ENCODE data around the gene RGP1.

RGP1 gene

DNA sequence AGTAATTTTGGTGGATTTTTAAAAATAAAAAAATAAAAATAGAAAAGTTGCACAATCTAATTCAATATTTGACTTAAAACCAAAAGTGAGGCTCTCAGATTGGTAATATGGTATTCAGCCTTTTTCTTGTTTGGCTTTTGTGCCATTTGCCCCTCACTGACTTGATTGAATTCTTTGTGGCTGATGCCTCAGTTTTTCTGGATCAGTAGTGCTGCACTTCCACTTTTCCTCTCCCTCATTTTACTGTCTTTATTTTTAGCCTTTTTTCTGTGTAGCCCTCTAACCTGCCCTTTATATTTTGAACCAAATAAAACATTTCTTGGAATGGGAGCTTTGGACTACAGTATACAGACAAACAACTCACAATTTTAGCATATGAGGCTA, 8.8 kb downstream of the RGP1 start:
- H3K4me3 ChIP-seq (ENCODE audit: low read depth, low read length): no peak overlapping the region
- TF ChIP-seq, protein P1, sequence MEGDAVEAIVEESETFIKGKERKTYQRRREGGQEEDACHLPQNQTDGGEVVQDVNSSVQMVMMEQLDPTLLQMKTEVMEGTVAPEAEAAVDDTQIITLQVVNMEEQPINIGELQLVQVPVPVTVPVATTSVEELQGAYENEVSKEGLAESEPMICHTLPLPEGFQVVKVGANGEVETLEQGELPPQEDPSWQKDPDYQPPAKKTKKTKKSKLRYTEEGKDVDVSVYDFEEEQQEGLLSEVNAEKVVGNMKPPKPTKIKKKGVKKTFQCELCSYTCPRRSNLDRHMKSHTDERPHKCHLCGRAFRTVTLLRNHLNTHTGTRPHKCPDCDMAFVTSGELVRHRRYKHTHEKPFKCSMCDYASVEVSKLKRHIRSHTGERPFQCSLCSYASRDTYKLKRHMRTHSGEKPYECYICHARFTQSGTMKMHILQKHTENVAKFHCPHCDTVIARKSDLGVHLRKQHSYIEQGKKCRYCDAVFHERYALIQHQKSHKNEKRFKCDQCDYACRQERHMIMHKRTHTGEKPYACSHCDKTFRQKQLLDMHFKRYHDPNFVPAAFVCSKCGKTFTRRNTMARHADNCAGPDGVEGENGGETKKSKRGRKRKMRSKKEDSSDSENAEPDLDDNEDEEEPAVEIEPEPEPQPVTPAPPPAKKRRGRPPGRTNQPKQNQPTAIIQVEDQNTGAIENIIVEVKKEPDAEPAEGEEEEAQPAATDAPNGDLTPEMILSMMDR (IDR thresholded peaks at IDR 0.05; ENCODE audit: control insufficient read depth, extremely low read depth, insufficient read depth): no peak
- DNase-seq (ENCODE audit: low read depth): no peak

DNA sequence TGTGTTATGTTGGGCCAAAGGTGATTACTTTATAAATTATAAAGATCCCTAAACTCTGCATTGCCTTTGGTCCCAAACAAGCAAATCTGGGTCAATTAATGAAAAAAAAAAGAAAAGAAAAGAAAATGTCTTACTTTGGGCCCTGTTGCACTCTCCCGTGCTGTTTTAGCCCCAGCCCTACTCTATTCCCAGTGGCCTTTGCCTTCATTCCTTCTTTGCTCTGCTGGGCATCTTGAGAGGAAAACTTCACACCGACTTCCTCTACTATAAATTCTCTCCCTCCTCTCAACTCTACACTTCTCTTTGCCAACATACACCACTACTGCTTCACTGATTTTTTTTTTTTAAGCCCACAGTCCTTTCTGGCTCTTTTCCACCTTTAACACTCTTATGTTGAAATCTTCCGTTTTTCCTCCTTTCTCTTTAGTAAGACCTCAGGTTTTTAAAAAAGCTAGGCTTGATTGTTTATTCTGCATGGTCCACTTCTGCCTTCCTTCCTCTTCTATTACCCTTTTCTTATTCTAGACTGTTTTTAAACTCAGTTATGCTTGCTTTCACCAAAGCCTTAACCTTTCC, 9.5 kb downstream of the RGP1 start:
- no peak overlapping the region for H3K4me3 ChIP-seq (ENCODE audit: low read depth, low read length)
- no peak for DNase-seq (ENCODE audit: low read depth)
- TF ChIP-seq, protein P1 (IDR thresholded peaks at IDR 0.05; ENCODE audit: control insufficient read depth, extremely low read depth, insufficient read depth): no peak

DNA sequence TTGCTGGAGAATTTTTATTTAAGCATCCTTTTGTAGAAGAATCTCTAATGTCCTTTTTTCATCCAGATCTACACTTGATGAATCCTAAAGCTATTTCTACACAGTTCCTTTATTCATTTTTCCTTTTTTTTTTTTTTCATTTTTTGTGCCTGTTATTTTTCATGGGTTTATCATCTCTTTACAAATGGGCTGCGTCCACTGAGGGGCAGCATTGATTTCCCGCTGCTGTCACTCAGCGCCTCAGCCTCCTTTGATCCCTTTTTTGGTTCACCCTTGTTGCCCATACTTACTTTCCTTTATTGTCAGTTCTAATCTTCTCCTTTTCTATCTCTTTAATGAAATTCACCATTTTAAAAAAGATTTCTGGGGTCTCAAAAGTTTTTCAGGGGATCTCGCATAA, 10.7 kb downstream of the RGP1 start:
- TF ChIP-seq, protein P1 (IDR thresholded peaks at IDR 0.05; ENCODE audit: control insufficient read depth, extremely low read depth, insufficient read depth): no peak
- H3K4me3 ChIP-seq (ENCODE audit: low read depth, low read length): no peak overlapping the region
- no peak for DNase-seq (ENCODE audit: low read depth)

DNA sequence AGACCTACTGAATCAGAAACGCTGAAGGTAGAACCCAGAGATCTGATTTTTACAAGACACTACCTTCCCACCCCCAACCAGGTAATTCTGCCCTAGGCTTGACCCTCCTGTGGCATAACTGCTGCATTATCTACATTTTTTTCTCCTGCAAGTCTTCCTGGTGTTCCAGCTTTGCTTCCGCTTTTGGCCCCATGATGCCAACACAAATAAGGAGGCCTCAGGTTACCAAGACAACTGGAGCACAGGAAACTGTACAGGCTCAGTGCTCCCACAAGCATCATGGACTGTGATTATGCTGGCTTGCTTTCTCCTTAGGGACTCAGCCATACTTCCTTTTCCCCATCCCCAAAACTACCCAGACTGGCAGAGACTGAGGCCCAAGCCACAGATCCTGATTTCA, 11.6 kb downstream of the RGP1 start:
- TF ChIP-seq, protein P1 (IDR thresholded peaks at IDR 0.05; ENCODE audit: control insufficient read depth, extremely low read depth, insufficient read depth): no peak
- DNase-seq (ENCODE audit: low read depth): no peak

DNA sequence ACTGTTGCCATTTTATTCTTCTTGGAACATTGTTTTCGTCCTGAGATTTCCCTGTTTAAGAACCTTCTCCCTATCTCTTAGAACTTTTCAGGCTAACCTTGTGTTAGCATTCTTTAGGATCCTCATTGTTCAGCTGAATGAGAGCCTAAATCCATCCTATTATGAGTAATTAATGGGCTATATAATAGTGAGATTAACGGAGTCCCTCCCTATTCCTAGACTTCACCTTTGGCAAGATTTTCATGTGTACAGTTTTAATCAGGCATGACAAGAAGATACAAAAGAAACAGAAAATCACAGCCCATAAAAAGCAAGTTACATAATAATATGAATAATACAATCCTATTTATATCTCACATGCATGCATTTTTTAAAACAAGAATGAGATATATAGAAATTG, 14.1 kb downstream of the RGP1 start:
- TF ChIP-seq, protein P1 (IDR thresholded peaks at IDR 0.05; ENCODE audit: control insufficient read depth, extremely low read depth, insufficient read depth): no peak
- DNase-seq (ENCODE audit: low read depth): no peak
- no peak overlapping the region for H3K4me3 ChIP-seq (ENCODE audit: low read depth, low read length)

More for the DNA sequence above, 11.6 kb downstream of the RGP1 start:
- H3K4me3 ChIP-seq (ENCODE audit: low read depth, low read length): no peak overlapping the region

DNA sequence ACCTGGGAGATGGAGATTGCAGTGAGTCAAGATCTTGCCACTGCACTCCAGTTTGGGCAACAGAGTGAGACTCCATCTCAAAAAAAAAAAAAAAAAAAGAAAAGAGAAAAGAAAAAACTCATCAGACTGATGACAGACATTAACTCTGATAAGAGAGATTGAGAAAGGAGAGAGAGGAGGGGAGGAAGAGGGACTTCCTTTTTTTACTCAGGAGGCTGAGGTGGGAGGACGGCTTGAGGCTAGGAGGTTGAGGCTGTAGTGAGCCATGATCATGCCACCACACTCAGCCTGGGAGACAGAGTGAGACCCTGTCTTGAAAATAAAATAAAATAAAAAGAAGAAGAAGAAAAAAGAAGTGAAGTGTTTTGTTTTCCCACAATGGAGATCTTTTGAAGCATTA, 14.7 kb downstream of the RGP1 start:
- no peak for DNase-seq (ENCODE audit: low read depth)
- H3K4me3 ChIP-seq (ENCODE audit: low read depth, low read length): no peak overlapping the region
- TF ChIP-seq, protein P1 (IDR thresholded peaks at IDR 0.05; ENCODE audit: control insufficient read depth, extremely low read depth, insufficient read depth): no peak

DNA sequence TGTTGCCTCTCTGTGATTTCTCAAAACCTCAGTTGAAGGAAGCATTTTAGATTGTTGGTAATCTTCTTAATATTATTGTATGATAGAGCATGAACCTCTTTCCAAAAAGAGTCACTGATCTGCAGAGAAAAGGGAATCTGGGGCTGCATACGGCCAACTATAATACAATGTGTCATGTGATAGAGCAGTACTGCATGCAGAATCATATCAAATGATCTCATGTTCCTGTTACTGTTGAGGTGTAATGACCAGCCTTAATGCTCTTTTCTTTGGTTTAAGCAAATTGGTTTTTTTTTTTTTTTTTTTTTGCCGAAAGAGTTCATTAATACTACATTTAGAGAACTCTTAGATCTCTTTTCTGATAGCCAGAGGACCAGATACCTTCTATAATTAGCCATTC, 17.9 kb downstream of the RGP1 start:
- DNase-seq (ENCODE audit: low read depth): no peak
- TF ChIP-seq, protein P1 (IDR thresholded peaks at IDR 0.05; ENCODE audit: control insufficient read depth, extremely low read depth, insufficient read depth): no peak
- no peak overlapping the region for H3K4me3 ChIP-seq (ENCODE audit: low read depth, low read length)

Measured in LNCaP clone FGC (cell line).